SK-N-SH (cell line): Measurements from ENCODE around the gene HMG20A. TPM values are rescaled to one million over a fixed set of nuclear protein-coding genes. Genes with fewer than 3 reads are reported as not detected.

Source experiments
- CTCF ChIA-PET: fragments of 300-600, 350-600 bp; formaldehyde crosslinking; extraction: SDS; loops from one replicate; lab custom pipeline; 2021; lab: Yijun Ruan, JAX
- POLR2A ChIA-PET: fragments of 350-600 bp; sonication (Branson Sonifier 250); formaldehyde crosslinking; extraction: SDS; loops from one replicate; lab custom pipeline; 2020; ENCODE audit warnings: antibody characterized with exemption, inconsistent platforms; lab: Yijun Ruan, JAX
- DNase-seq: peaks from one replicate; pipeline ENCODE4 v3.0.0; 2012
- H2AFZ ChIP-seq: fragments of 200-600 bp; sonication (generic); 2 replicates; pipeline ENCODE4 v1.8.1; 2016; ENCODE audit warnings: antibody characterized with exemption, mild to moderate bottlenecking, low read depth
- H3F3A ChIP-seq: fragments of 200-600 bp; sonication (generic); replicated peaks from 2 replicates; pipeline ENCODE3; 2016; ENCODE audit warnings: antibody characterized with exemption, mild to moderate bottlenecking; ENCODE audit not compliant: insufficient read depth
- H3K27ac ChIP-seq, 2 experiments: fragments of 200-500 bp in 1 of 2; fragments of 200-600 bp in 1 of 2; sonication (Bioruptor generic) in 1 of 2; sonication (generic), shearing (Covaris generic) in 1 of 2; 2 replicates each; pipeline versions ENCODE4 v1.5.1 to v1.6.1; 2014 to 2016; ENCODE audit warnings: low read depth in 2 of 2, inconsistent platforms in 1 of 2, low read length in 1 of 2, mild to moderate bottlenecking in 1 of 2, mixed read lengths in 1 of 2
- H3K27me3 ChIP-seq: fragments of 200-600 bp; sonication (generic), shearing (Covaris generic); 2 replicates; pipeline ENCODE4 v1.6.1; 2016; ENCODE audit warnings: mixed run types; ENCODE audit not compliant: insufficient read depth
- H3K36me3 ChIP-seq, 2 experiments: fragments of 200-500 bp in 1 of 2; fragments of 200-600 bp in 1 of 2; sonication (Bioruptor generic) in 1 of 2; sonication (generic) in 1 of 2; replicated peaks in 1 of 2; 2 replicates each; pipeline versions ENCODE3 to v1.5.1; 2014 to 2016; ENCODE audit warnings: low read length in 1 of 2, mild to moderate bottlenecking in 1 of 2; ENCODE audit not compliant: insufficient read depth in 2 of 2, control insufficient read depth in 1 of 2
- H3K4me1 ChIP-seq, 2 experiments: fragments of 200-500 bp in 1 of 2; fragments of 200-600 bp in 1 of 2; sonication (Bioruptor generic) in 1 of 2; sonication (generic), shearing (Covaris generic) in 1 of 2; 2 replicates each; pipeline versions ENCODE4 v1.5.1 to v1.6.1; 2014 to 2016; ENCODE audit warnings: low read depth in 1 of 2, low read length in 1 of 2, mixed run types in 1 of 2; ENCODE audit not compliant: insufficient read depth in 2 of 2, control insufficient read depth in 1 of 2
- H3K4me2 ChIP-seq: fragments of 200-600 bp; sonication (generic), shearing (Covaris generic); 2 replicates; pipeline ENCODE4 v1.6.1; 2017; ENCODE audit warnings: mixed run types
- H3K4me3 ChIP-seq, 2 experiments: fragments of 200-500 bp in 1 of 2; fragments of 200-600 bp in 1 of 2; sonication (Bioruptor generic) in 1 of 2; sonication (generic), shearing (Covaris generic) in 1 of 2; 2 replicates each; pipeline versions ENCODE4 v1.5.1 to v1.8.1; 2014 to 2016; ENCODE audit warnings: low read depth in 2 of 2, inconsistent platforms in 1 of 2, low read length in 1 of 2, mild to moderate bottlenecking in 1 of 2, mixed read lengths in 1 of 2, moderate library complexity in 1 of 2
- H3K79me2 ChIP-seq: fragments of 200-600 bp; sonication (generic); 2 replicates; pipeline ENCODE4 v1.8.1; 2017; ENCODE audit warnings: mild to moderate bottlenecking; ENCODE audit not compliant: insufficient read depth
- H3K9ac ChIP-seq: fragments of 200-600 bp; sonication (generic); 2 replicates; pipeline ENCODE4 v1.6.1; 2017; ENCODE audit warnings: mixed run types
- H3K9me2 ChIP-seq: fragments of 200-600 bp; sonication (generic); 2 replicates; pipeline ENCODE4 v1.6.1; 2017; ENCODE audit warnings: mixed run types
- H3K9me3 ChIP-seq: fragments of 200-600 bp; sonication (generic); 2 replicates; pipeline ENCODE4 v1.6.1; 2017; ENCODE audit warnings: mixed run types, mild to moderate bottlenecking, moderate library complexity
- H4K20me1 ChIP-seq: fragments of 200-600 bp; sonication (generic); 2 replicates; pipeline ENCODE4 v1.6.1; 2017; ENCODE audit warnings: mild to moderate bottlenecking, mixed run types; ENCODE audit not compliant: insufficient read depth
- ELF1 ChIP-seq: IDR thresholded peaks from 2 replicates; pipeline ENCODE4 v1.4.0; 2012
- EP300 ChIP-seq, 2 experiments: IDR thresholded peaks; 2 replicates each; pipeline versions ENCODE4 v1.4.0 to v1.6.1; 2012; ENCODE audit warnings: borderline replicate concordance in 1 of 2, low read depth in 1 of 2, low read length in 1 of 2
- EZH2phosphoT487 ChIP-seq: fragments of 200-600 bp; sonication (generic); IDR thresholded peaks from 2 replicates; pipeline ENCODE4 v1.6.1; 2017; ENCODE audit warnings: low read depth, mixed run types, mild to moderate bottlenecking, antibody characterized with exemption, moderate library complexity, borderline replicate concordance
- FOSL2 ChIP-seq: IDR thresholded peaks from 2 replicates; pipeline ENCODE4 v1.4.0; 2012; ENCODE audit warnings: low read depth, mild to moderate bottlenecking, moderate library complexity, borderline replicate concordance
- FOXJ3 ChIP-seq: sonication (generic); formaldehyde crosslinking; IDR thresholded peaks from 2 replicates; pipeline ENCODE4 v1.5.1; 2020; ENCODE audit warnings: mild to moderate bottlenecking, missing genetic modification reagents
- FOXM1 ChIP-seq: IDR thresholded peaks from 2 replicates; pipeline ENCODE4 v1.4.0; 2012; ENCODE audit warnings: low read depth, mild to moderate bottlenecking
- GABPA ChIP-seq: IDR thresholded peaks from 2 replicates; pipeline ENCODE4 v1.4.0; 2012; ENCODE audit warnings: low read depth, mild to moderate bottlenecking
- JUND ChIP-seq: IDR thresholded peaks from 2 replicates; pipeline ENCODE4 v1.4.0; 2012
- MEF2A ChIP-seq: IDR thresholded peaks from 2 replicates; pipeline ENCODE4 v1.4.0; 2012; ENCODE audit warnings: low read depth, borderline replicate concordance
- MXI1 ChIP-seq: IDR thresholded peaks from 2 replicates; pipeline ENCODE4 v1.6.1; 2012; ENCODE audit warnings: mild to moderate bottlenecking, low read depth, low read length, improper control_type of control experiment
- NFIC ChIP-seq: IDR thresholded peaks from 2 replicates; pipeline ENCODE4 v1.4.0; 2012; ENCODE audit warnings: borderline replicate concordance
- RAD21 ChIP-seq: IDR thresholded peaks from 2 replicates; pipeline ENCODE4 v1.6.1; 2012; ENCODE audit warnings: mild to moderate bottlenecking, low read length
- RCOR1 ChIP-seq: fragments of 150-350 bp; IDR thresholded peaks from 2 replicates; pipeline ENCODE4 v1.6.1; 2017; ENCODE audit warnings: antibody characterized with exemption, low read length
- RFX5 ChIP-seq: IDR thresholded peaks from 2 replicates; pipeline ENCODE4 v1.6.1; 2012; ENCODE audit warnings: mild to moderate bottlenecking, improper control_type of control experiment, low read length
- SIN3A ChIP-seq: IDR thresholded peaks from 2 replicates; pipeline ENCODE4 v1.6.1; 2012; ENCODE audit warnings: low read depth, mild to moderate bottlenecking, low read length, moderate library complexity, borderline replicate concordance
- SMC3 ChIP-seq: IDR thresholded peaks from 2 replicates; pipeline ENCODE4 v1.6.1; 2012; ENCODE audit warnings: low read depth, low read length, improper control_type of control experiment
- TAF1 ChIP-seq: IDR thresholded peaks from 2 replicates; pipeline ENCODE4 v1.6.1; 2012; ENCODE audit warnings: low read depth, mild to moderate bottlenecking, low read length, moderate library complexity, borderline replicate concordance
- TCF12 ChIP-seq: IDR thresholded peaks from 2 replicates; pipeline ENCODE4 v1.4.0; 2012
- TEAD4 ChIP-seq: IDR thresholded peaks from 2 replicates; pipeline ENCODE4 v1.4.0; 2012; ENCODE audit warnings: mild to moderate bottlenecking, borderline replicate concordance; ENCODE audit not compliant: insufficient read depth
- YY1 ChIP-seq: IDR thresholded peaks from 2 replicates; pipeline ENCODE4 v1.4.0; 2012; ENCODE audit warnings: low read depth, mild to moderate bottlenecking
- WGBS: methylation state at CpG from one replicate; pipeline ENCODE4 v1.1.6; 2017; ENCODE audit warnings: low lambda C conversion rate; 5-methylcytosine and 5-hydroxymethylcytosine counted together
- polyA plus RNA-seq, 3 experiments: library from polyadenylated mRNA; depleted of rRNA; stranded (reverse); fragments of >200 nt; gene quantifications; 2 replicates each; pipeline ENCODE4 v1.2.3, GENCODE V29; 2012
- TF ChIP-seq, protein P1 (sequence below): IDR thresholded peaks from 2 replicates; pipeline ENCODE4 v1.6.1; 2012; ENCODE audit warnings: mild to moderate bottlenecking, low read depth, low read length, moderate library complexity
- TF ChIP-seq, protein P2 (sequence below): IDR thresholded peaks from 2 replicates; pipeline ENCODE4 v1.4.0; 2012; ENCODE audit warnings: low read depth, borderline replicate concordance
- TF ChIP-seq, protein P3 (sequence below): IDR thresholded peaks from 2 replicates; pipeline ENCODE4 v1.4.0; 2012; ENCODE audit warnings: low read depth, borderline replicate concordance
- TF ChIP-seq, protein P4 (sequence below): fragments of 200-600 bp; sonication (generic); IDR thresholded peaks from 2 replicates; pipeline ENCODE4 v1.6.1; 2017; ENCODE audit warnings: antibody characterized with exemption, mild to moderate bottlenecking, moderate library complexity
- TF ChIP-seq, protein P5 (sequence below): IDR thresholded peaks from 2 replicates; pipeline ENCODE4; 2012

HMG20A gene
- polyA plus RNA-seq, 1 of the 3 experiments (the other 2 are of a cell fraction), result 27.7 TPM

DNA sequence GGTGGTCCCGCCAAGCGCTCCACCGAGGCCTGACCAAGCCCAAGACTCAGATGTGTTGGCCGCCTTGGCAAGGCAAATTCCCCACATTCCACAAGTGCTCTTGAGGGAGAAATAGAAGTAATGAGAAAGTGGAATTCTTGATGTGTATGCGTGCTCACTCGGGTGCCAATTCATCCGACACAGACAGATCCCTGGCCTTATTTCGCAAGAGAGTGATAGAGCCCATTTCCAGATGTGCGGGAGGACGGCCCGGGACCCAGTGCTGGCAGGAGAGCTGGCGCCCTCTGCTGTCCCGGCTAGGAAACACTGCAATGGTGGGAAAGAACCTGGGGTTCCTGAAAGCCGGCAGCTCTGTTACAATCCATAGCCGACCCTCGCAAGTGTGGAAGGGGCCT is 76.0 kb downstream of the HMG20A start:
- H3K36me3 ChIP-seq, result peaks cover 0 to 2% of the 10 kb centered on the region in 2 experiments
- no peaks in the 10 kb centered on the region for H3K9me2 ChIP-seq
- peak overlapping the region; percentile 83 for H3K4me2 ChIP-seq
- peak overlapping the region; percentile 15 to 54; a peak in 2 of 4 replicates for H3K4me3 ChIP-seq
- H3K9ac ChIP-seq, result peak overlapping the region; percentile 40; the same call in 1 of the 2 replicates
- CTCF ChIA-PET, result interaction anchor here (0.6 to 7.1 kb wide), 50 partner anchors 9 to 479 kb away, joined by 3 to 80 read pairs (median 4); partner anchors contain the start of genes HMG20A, LINGO1 and PEAK1
- no peaks in the 10 kb centered on the region for H4K20me1 ChIP-seq
- peak overlapping the region; percentile 53; the same call in 1 of the 2 replicates for H2AFZ ChIP-seq
- no peaks in the 10 kb centered on the region for H3K9me3 ChIP-seq
- H3K27ac ChIP-seq, result peak overlapping the region; percentile 75 to 98
- H3K27me3 ChIP-seq, result no peaks in the 10 kb centered on the region
- POLR2A ChIA-PET, result interaction anchor here (0.6 to 1.3 kb wide), 3 partner anchors 32 to 325 kb away, joined by 3 read pairs; no protein-coding TSS in a partner anchor
- DNase-seq, result peak; percentile 81
- WGBS, result 23% methylated on average over 16 of the region's 16 CpGs
- H3K4me1 ChIP-seq, result peaks cover 47 to 49% of the 10 kb centered on the region in 2 experiments
- H3F3A ChIP-seq, result peaks cover 20% of the 10 kb centered on the region
- no peaks in the 10 kb centered on the region for H3K79me2 ChIP-seq
- no peak for TF ChIP-seq GABPA
- peak; percentile 53 for TF ChIP-seq NFIC
- TF ChIP-seq, protein P1, sequence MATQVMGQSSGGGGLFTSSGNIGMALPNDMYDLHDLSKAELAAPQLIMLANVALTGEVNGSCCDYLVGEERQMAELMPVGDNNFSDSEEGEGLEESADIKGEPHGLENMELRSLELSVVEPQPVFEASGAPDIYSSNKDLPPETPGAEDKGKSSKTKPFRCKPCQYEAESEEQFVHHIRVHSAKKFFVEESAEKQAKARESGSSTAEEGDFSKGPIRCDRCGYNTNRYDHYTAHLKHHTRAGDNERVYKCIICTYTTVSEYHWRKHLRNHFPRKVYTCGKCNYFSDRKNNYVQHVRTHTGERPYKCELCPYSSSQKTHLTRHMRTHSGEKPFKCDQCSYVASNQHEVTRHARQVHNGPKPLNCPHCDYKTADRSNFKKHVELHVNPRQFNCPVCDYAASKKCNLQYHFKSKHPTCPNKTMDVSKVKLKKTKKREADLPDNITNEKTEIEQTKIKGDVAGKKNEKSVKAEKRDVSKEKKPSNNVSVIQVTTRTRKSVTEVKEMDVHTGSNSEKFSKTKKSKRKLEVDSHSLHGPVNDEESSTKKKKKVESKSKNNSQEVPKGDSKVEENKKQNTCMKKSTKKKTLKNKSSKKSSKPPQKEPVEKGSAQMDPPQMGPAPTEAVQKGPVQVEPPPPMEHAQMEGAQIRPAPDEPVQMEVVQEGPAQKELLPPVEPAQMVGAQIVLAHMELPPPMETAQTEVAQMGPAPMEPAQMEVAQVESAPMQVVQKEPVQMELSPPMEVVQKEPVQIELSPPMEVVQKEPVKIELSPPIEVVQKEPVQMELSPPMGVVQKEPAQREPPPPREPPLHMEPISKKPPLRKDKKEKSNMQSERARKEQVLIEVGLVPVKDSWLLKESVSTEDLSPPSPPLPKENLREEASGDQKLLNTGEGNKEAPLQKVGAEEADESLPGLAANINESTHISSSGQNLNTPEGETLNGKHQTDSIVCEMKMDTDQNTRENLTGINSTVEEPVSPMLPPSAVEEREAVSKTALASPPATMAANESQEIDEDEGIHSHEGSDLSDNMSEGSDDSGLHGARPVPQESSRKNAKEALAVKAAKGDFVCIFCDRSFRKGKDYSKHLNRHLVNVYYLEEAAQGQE, result no peak
- no peak for TF ChIP-seq RFX5
- peak; percentile 64; the same call in 1 of the 2 replicates for TF ChIP-seq SIN3A
- TF ChIP-seq, protein P2, sequence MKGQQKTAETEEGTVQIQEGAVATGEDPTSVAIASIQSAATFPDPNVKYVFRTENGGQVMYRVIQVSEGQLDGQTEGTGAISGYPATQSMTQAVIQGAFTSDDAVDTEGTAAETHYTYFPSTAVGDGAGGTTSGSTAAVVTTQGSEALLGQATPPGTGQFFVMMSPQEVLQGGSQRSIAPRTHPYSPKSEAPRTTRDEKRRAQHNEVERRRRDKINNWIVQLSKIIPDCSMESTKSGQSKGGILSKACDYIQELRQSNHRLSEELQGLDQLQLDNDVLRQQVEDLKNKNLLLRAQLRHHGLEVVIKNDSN, result no peak
- TF ChIP-seq RCOR1, result peak; percentile 26; the same call in 1 of the 2 replicates
- TF ChIP-seq MXI1, result peak; percentile 25; the same call in 1 of the 2 replicates
- peak; percentile 48; the same call in 1 of the 2 replicates for TF ChIP-seq TEAD4
- TF ChIP-seq EZH2phosphoT487, result no peak
- no peak for TF ChIP-seq FOXM1
- TF ChIP-seq FOXJ3, result no peak
- TF ChIP-seq MEF2A, result no peak
- TF ChIP-seq TCF12, result peak; percentile 83
- no peak for TF ChIP-seq JUND
- TF ChIP-seq TAF1, result no peak
- 0 out of 4 replicates have a peak, but pooled peaks of 1 of the 2 experiments have one; percentile 6 for TF ChIP-seq EP300 (IDR thresholded peaks at IDR 0.05; ENCODE audit: borderline replicate concordance in 1 of 2, low read depth in 1 of 2, low read length in 1 of 2)
- TF ChIP-seq SMC3, result peak; percentile 91
- peak; percentile 10; the same call in 1 of the 2 replicates for TF ChIP-seq FOSL2
- peak; percentile 90 for TF ChIP-seq RAD21
- no peak for TF ChIP-seq ELF1
- TF ChIP-seq, protein P3, sequence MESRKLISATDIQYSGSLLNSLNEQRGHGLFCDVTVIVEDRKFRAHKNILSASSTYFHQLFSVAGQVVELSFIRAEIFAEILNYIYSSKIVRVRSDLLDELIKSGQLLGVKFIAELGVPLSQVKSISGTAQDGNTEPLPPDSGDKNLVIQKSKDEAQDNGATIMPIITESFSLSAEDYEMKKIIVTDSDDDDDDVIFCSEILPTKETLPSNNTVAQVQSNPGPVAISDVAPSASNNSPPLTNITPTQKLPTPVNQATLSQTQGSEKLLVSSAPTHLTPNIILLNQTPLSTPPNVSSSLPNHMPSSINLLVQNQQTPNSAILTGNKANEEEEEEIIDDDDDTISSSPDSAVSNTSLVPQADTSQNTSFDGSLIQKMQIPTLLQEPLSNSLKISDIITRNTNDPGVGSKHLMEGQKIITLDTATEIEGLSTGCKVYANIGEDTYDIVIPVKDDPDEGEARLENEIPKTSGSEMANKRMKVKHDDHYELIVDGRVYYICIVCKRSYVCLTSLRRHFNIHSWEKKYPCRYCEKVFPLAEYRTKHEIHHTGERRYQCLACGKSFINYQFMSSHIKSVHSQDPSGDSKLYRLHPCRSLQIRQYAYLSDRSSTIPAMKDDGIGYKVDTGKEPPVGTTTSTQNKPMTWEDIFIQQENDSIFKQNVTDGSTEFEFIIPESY, result no peak
- TF ChIP-seq YY1, result no peak
- TF ChIP-seq, protein P4, sequence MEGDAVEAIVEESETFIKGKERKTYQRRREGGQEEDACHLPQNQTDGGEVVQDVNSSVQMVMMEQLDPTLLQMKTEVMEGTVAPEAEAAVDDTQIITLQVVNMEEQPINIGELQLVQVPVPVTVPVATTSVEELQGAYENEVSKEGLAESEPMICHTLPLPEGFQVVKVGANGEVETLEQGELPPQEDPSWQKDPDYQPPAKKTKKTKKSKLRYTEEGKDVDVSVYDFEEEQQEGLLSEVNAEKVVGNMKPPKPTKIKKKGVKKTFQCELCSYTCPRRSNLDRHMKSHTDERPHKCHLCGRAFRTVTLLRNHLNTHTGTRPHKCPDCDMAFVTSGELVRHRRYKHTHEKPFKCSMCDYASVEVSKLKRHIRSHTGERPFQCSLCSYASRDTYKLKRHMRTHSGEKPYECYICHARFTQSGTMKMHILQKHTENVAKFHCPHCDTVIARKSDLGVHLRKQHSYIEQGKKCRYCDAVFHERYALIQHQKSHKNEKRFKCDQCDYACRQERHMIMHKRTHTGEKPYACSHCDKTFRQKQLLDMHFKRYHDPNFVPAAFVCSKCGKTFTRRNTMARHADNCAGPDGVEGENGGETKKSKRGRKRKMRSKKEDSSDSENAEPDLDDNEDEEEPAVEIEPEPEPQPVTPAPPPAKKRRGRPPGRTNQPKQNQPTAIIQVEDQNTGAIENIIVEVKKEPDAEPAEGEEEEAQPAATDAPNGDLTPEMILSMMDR, result peak; percentile 92
- TF ChIP-seq, protein P5, sequence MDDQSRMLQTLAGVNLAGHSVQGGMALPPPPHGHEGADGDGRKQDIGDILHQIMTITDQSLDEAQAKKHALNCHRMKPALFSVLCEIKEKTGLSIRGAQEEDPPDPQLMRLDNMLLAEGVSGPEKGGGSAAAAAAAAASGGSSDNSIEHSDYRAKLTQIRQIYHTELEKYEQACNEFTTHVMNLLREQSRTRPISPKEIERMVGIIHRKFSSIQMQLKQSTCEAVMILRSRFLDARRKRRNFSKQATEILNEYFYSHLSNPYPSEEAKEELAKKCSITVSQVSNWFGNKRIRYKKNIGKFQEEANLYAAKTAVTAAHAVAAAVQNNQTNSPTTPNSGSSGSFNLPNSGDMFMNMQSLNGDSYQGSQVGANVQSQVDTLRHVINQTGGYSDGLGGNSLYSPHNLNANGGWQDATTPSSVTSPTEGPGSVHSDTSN, result peak; percentile 55; the same call in 1 of the 2 replicates
